HFFc6 (cell line): ENCODE data around the gene CNTNAP5. TPM values are rescaled to one million over a fixed set of nuclear protein-coding genes. Genes with fewer than 3 reads are reported as not detected.
"Not testable (repeated sequence)": the region's sequence is repeated elsewhere in the genome, so short reads cannot be mapped to it uniquely, and the experiment has no call there.

Experiments
- DNase-seq: peaks from one replicate; pipeline ENCODE4 v3.0.0-alpha.2; 2018
- H3K27ac Mint-ChIP-seq: 2 replicates; pipeline ENCODE4 v1.8.0; 2020; ENCODE audit warnings: mild to moderate bottlenecking, mixed read lengths
- H3K27me3 Mint-ChIP-seq: 2 replicates; pipeline ENCODE4 v1.8.0; 2021; ENCODE audit warnings: mild to moderate bottlenecking, moderate library complexity, mixed read lengths; ENCODE audit not compliant: insufficient read depth
- H3K36me3 Mint-ChIP-seq: 2 replicates; pipeline ENCODE4 v1.8.0; 2021; ENCODE audit warnings: low read depth, mixed read lengths
- H3K4me1 Mint-ChIP-seq: 2 replicates; pipeline ENCODE4 v1.8.0; 2020; ENCODE audit warnings: low read depth, mixed read lengths
- H3K4me3 Mint-ChIP-seq: 2 replicates; pipeline ENCODE4 v1.8.0; 2020; ENCODE audit warnings: mild to moderate bottlenecking, moderate library complexity, mixed read lengths
- H3K9me3 Mint-ChIP-seq: 2 replicates; pipeline ENCODE4 v1.8.0; 2020; ENCODE audit warnings: mild to moderate bottlenecking, mixed read lengths
- total RNA-seq, 6 experiments: library from RNA; stranded (reverse); fragmentation: NEBNext Ultra II Directional; extraction: Animal tissue kit (Norgen Biotek cat#: 25700); gene quantifications; 2 replicates in 1 of 6; 3 replicates in 5 of 6; pipeline ENCODE4 v1.2.3, GENCODE V29; 2021
- TF ChIP-seq, protein P1 (sequence below): fragments of 200-600 bp; sonication (generic); IDR thresholded peaks from 2 replicates; pipeline ENCODE4 v1.5.0; 2021; ENCODE audit warnings: antibody characterized with exemption, mild to moderate bottlenecking

Gene CNTNAP5
- total RNA-seq, 6 experiments from 2014 or later, result not detected

DNA sequence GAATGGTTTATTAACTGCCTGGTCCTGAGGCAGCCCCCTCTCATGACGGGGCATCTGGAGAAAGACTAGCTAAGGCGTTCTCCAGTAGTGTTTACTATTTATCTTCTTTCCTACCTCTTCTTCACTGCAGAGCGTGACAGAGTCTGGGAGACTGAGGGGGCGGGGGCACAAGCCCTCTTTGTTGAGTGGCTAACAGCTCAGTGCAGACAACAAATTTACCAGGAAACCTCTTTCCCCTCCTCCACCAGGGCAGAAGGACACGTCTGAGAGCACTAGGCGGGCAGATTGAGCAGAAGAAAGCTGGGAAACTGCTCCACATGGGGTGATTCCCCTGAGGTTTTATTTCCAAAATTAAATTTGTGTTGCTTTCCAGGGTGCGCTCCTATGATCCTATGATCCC is 322.1 kb downstream of the CNTNAP5 start:
- H3K36me3 Mint-ChIP-seq, result no peaks in the 10 kb centered on the region
- peaks cover 34% of the 10 kb centered on the region for H3K9me3 Mint-ChIP-seq
- no peak overlapping the region for H3K4me3 Mint-ChIP-seq
- TF ChIP-seq, protein P1, sequence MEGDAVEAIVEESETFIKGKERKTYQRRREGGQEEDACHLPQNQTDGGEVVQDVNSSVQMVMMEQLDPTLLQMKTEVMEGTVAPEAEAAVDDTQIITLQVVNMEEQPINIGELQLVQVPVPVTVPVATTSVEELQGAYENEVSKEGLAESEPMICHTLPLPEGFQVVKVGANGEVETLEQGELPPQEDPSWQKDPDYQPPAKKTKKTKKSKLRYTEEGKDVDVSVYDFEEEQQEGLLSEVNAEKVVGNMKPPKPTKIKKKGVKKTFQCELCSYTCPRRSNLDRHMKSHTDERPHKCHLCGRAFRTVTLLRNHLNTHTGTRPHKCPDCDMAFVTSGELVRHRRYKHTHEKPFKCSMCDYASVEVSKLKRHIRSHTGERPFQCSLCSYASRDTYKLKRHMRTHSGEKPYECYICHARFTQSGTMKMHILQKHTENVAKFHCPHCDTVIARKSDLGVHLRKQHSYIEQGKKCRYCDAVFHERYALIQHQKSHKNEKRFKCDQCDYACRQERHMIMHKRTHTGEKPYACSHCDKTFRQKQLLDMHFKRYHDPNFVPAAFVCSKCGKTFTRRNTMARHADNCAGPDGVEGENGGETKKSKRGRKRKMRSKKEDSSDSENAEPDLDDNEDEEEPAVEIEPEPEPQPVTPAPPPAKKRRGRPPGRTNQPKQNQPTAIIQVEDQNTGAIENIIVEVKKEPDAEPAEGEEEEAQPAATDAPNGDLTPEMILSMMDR, result no peak
- no peaks in the 10 kb centered on the region for H3K4me1 Mint-ChIP-seq
- no peaks in the 10 kb centered on the region for H3K27me3 Mint-ChIP-seq
- no peak for DNase-seq
- H3K27ac Mint-ChIP-seq, result no peak overlapping the region

DNA sequence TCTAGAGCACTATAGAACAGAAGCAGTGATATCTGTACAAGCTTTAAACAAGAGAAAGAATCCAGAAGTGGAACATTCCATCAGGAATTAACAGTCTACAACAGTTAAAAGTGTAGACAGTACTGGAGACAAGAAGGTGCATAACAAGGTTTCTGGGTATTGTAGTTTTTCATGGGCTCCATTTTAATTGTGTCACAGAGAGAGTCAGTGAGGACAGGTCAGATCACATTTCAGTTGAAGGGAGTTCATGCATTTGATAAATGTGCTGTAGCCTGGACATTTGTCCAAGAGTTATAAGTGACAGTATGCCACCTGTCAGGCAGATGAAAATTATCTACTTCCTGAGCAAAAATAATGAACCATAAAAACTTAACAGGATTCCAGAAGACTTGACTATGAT is 328.6 kb downstream of the CNTNAP5 start:
- no peak overlapping the region for H3K27ac Mint-ChIP-seq
- H3K4me1 Mint-ChIP-seq, result no peaks in the 10 kb centered on the region

DNA sequence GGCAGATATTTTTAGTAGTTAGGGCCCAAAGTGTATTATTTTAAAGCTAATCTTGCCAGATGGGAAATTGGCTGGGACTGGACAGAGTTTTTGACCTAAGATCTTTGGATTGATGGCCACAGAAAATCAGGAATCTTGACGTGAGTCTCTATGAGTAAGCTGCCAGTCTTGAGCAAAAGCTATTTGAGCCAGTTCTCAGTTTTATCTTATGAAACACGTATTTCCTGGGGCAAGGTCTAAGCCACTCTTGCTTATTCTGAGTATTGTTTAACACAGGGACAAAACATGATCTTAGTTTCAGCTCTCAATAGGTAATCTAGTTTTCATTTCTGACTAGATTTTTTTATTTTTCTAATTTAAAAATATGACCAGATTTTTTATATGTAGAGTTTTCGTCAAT is 329.4 kb downstream of the CNTNAP5 start:
- Mint-ChIP-seq H3K4me3 (no peak overlapping the region), H3K4me1 (no peaks in the 10 kb centered on the region), H3K36me3 (no peaks in the 10 kb centered on the region), H3K9me3 (peaks cover 33% of the 10 kb centered on the region), H3K27ac (no peak overlapping the region), H3K27me3 (no peaks in the 10 kb centered on the region)
- TF ChIP-seq, protein P1, result no peak
- no peak for DNase-seq

More for the DNA sequence above, 328.6 kb downstream of the CNTNAP5 start:
- H3K27me3 Mint-ChIP-seq, result no peaks in the 10 kb centered on the region
- peaks cover 36% of the 10 kb centered on the region for H3K9me3 Mint-ChIP-seq
- H3K4me3 Mint-ChIP-seq, result no peak overlapping the region
- H3K36me3 Mint-ChIP-seq, result no peaks in the 10 kb centered on the region
- TF ChIP-seq, protein P1, result no peak
- DNase-seq, result no peak

DNA sequence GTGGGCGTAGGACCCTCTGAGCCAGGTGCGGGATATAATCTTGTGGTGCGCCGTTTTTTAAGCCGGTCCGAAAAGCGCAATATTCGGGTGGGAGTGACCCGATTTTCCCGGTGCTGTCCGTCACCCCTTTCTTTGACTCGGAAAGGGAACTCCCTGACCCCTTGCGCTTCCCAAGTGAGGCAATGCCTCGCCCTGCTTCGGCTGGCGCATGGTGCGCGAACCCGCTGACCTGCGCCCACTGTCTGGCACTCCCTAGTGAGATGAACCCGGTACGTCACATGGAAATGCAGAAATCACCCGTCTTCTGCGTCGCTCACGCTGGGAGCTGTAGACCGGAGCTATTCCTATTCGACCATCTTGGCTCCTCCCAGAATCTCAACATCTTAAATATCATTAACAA is 336.9 kb downstream of the CNTNAP5 start:
- H3K36me3 Mint-ChIP-seq, H3K4me3 Mint-ChIP-seq, DNase-seq, H3K27ac Mint-ChIP-seq, H3K4me1 Mint-ChIP-seq, H3K27me3 Mint-ChIP-seq: not testable (repeated sequence)
- peaks cover 31% of the 10 kb centered on the region for H3K9me3 Mint-ChIP-seq

DNA sequence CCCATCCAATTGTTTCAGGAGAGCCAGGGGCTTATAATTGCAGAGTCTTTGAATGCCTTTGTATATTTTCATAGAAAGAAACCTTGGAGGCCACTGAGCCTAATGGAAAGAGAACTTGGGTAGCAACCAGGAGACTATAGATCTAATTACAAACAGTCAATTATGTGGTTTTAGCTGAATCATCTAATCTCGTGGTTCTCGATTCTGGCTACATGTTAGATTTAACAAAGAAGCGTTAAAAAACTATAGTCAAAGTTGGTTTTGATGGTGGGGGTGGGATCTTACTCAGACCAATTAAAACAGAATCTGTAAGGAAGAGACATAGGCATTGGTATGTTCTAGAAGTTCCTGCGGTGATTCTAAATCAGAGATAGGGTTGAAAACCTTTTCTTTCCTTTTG is 344.1 kb downstream of the CNTNAP5 start:
- H3K4me3 Mint-ChIP-seq, result no peak overlapping the region
- DNase-seq, result no peak
- H3K27me3 Mint-ChIP-seq, result no peaks in the 10 kb centered on the region; the same call in 1 of the 2 replicates
- H3K9me3 Mint-ChIP-seq, result peaks cover 49% of the 10 kb centered on the region
- H3K4me1 Mint-ChIP-seq, result no peaks in the 10 kb centered on the region
- TF ChIP-seq, protein P1, result no peak
- no peaks in the 10 kb centered on the region for H3K36me3 Mint-ChIP-seq
- no peak overlapping the region for H3K27ac Mint-ChIP-seq

DNA sequence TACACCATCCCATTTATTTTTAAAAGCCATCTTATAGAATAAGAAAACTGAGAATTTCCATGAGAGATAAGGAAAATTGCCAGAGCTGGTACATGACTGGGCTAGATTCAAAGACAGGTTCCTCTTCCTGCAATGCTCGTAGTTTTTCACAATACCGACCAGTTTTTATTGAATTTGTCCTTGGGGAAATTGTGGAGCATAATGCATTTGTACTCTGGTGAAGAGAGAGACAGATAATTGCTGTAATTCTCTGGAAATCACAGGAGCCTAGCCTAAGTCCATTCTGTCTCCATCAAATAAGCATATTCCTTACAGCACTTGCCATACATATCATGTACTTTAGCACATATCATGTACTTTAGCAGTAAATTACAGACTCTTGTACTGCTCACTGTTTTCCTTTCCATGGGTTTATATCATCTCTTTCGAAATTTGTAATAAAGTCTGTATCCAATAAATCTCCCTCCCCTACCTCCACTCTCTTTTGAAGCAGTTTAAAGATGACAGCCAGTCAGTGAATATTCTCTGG is 355.2 kb downstream of the CNTNAP5 start:
- Mint-ChIP-seq H3K9me3 (peaks cover 31% of the 10 kb centered on the region), H3K27me3 (no peaks in the 10 kb centered on the region), H3K27ac (no peak overlapping the region), H3K4me1 (no peaks in the 10 kb centered on the region), H3K4me3 (no peak overlapping the region), H3K36me3 (no peaks in the 10 kb centered on the region)
- TF ChIP-seq, protein P1, result no peak
- no peak for DNase-seq
